ENCODE data around the gene DOCK1.
"Not testable (repeated sequence)": the region's sequence is repeated elsewhere in the genome, so short reads cannot be mapped to it uniquely, and the experiment has no call there.

Gene DOCK1

GRCh38 chr10:126926568-126926967, 21.3 kb downstream of the DOCK1 start:
- DNase-seq = no peak

GRCh38 chr10:126927799-126928198, 22.6 kb downstream of the DOCK1 start:
- no peak for DNase-seq

GRCh38 chr10:126928274-126928673, 23.0 kb downstream of the DOCK1 start:
- no peak for DNase-seq

- no peak for DNase-seq
Measured at GRCh38 chr10:126929391-126929790, 24.2 kb downstream of the DOCK1 start.

GRCh38 chr10:126930131-126930882, 25.1 kb downstream of the DOCK1 start:
- DNase-seq = no peak

- no peak for DNase-seq
Measured at GRCh38 chr10:126930883-126931503, 25.8 kb downstream of the DOCK1 start.

GRCh38 chr10:126931544-126931943, 26.3 kb downstream of the DOCK1 start:
- no peak for DNase-seq

- no peak for DNase-seq
Measured at GRCh38 chr10:126932516-126932915, 27.3 kb downstream of the DOCK1 start.

- no peak for DNase-seq
Measured at GRCh38 chr10:126933116-126933515, 27.9 kb downstream of the DOCK1 start.

- DNase-seq = no peak
Measured at GRCh38 chr10:126935263-126935946, 30.2 kb downstream of the DOCK1 start.

GRCh38 chr10:126937026-126937425, 31.8 kb downstream of the DOCK1 start:
- DNase-seq = no peak

- DNase-seq = not testable (repeated sequence)
Measured at GRCh38 chr10:126938121-126938520, 32.9 kb downstream of the DOCK1 start.

- DNase-seq = no peak
Measured at GRCh38 chr10:126939706-126940105, 34.5 kb downstream of the DOCK1 start.

- no peak for DNase-seq
Measured at GRCh38 chr10:126940670-126941310, 35.6 kb downstream of the DOCK1 start.

- DNase-seq = no peak
Measured at GRCh38 chr10:126944191-126944590, 39.0 kb downstream of the DOCK1 start.

GRCh38 chr10:126945351-126946030, 40.3 kb downstream of the DOCK1 start:
- no peak for DNase-seq

- DNase-seq = no peak
Measured at GRCh38 chr10:126946746-126947145, 41.5 kb downstream of the DOCK1 start.

GRCh38 chr10:126948355-126949160, 43.3 kb downstream of the DOCK1 start:
- DNase-seq = no peak

- no peak for DNase-seq
Measured at GRCh38 chr10:126949161-126949503, 43.9 kb downstream of the DOCK1 start.

- DNase-seq = no peak
Measured at GRCh38 chr10:126950401-126951105, 45.3 kb downstream of the DOCK1 start.

- DNase-seq = no peak
Measured at GRCh38 chr10:126953886-126954285, 48.7 kb downstream of the DOCK1 start.

- no peak for DNase-seq
Measured at GRCh38 chr10:126955396-126955795, 50.2 kb downstream of the DOCK1 start.

All from activated CD4-positive, CD25-positive, alpha-beta regulatory T cell treated with anti-CD3 and anti-CD28 coated beads, Interleukin-2, amount 50 U/mL, for 72 hours (primary cell).